WTC11 (cell line): Measurements from ENCODE around the gene IRX1. TPM values are rescaled to one million over a fixed set of nuclear protein-coding genes. Genes with fewer than 3 reads are reported as not detected.
A peak's percentile ranks its signal among the peaks of the same experiment; 100 is the strongest.

Experiments
- ATAC-seq: fragments of 200-7000 bp; cut with Tn5 transposase; 2 replicates; pipeline ENCODE4 v1.10.0; 2021; ENCODE audit warnings: mild to moderate bottlenecking, moderate library complexity
- CTCF ChIA-PET: fragments of 300-600 bp; sonication (Branson Sonifier 250); formaldehyde crosslinking; loops from one replicate; lab custom pipeline; 2021; ENCODE audit warnings: antibody characterized with exemption; lab: Charles Lee
- POLR2A ChIA-PET: fragments of 350-600 bp; sonication (Branson Sonifier 250); formaldehyde crosslinking; loops from one replicate; lab custom pipeline; 2021; ENCODE audit warnings: antibody characterized with exemption; lab: Charles Lee
- DNase-seq: peaks from one replicate; pipeline ENCODE4 v3.0.0; 2021; ENCODE audit warnings: low spot score
- H3K27ac Mint-ChIP-seq: 2 replicates; pipeline ENCODE4 v1.8.0; 2021; ENCODE audit warnings: mixed read lengths
- H3K27me3 Mint-ChIP-seq: 2 replicates; pipeline ENCODE4 v1.8.0; 2021; ENCODE audit warnings: low read depth, mild to moderate bottlenecking, moderate library complexity, mixed read lengths
- H3K36me3 Mint-ChIP-seq: 2 replicates; pipeline ENCODE4 v1.8.0; 2021; ENCODE audit warnings: mixed read lengths
- H3K4me1 Mint-ChIP-seq: 2 replicates; pipeline ENCODE4 v1.8.0; 2022; ENCODE audit warnings: mixed read lengths
- H3K4me3 Mint-ChIP-seq: 2 replicates; pipeline ENCODE4 v1.8.0; 2021; ENCODE audit warnings: mild to moderate bottlenecking, moderate library complexity, mixed read lengths
- H3K9me3 Mint-ChIP-seq: 2 replicates; pipeline ENCODE4 v1.8.0; 2021; ENCODE audit warnings: mixed read lengths
- NR1H2 ChIP-seq: sonication (generic); formaldehyde crosslinking; IDR thresholded peaks from 2 replicates; pipeline ENCODE4 v1.9.0; 2021; ENCODE audit warnings: mild to moderate bottlenecking, moderate library complexity, missing genetic modification reagents
- OVOL2 ChIP-seq: fragments of 250-450 bp; sonication (Bioruptor Pico); IDR thresholded peaks from 2 replicates; pipeline ENCODE4 v1.9.0; 2021; ENCODE audit warnings: mild to moderate bottlenecking, borderline replicate concordance
- RORB ChIP-seq: fragments of 250-450 bp; sonication (Bioruptor Pico); IDR thresholded peaks from 2 replicates; pipeline ENCODE4 v1.9.0; 2021; ENCODE audit warnings: mild to moderate bottlenecking
- TEAD4 ChIP-seq: sonication (generic); formaldehyde crosslinking; IDR thresholded peaks from 2 replicates; pipeline ENCODE4 v1.8.0; 2022; ENCODE audit warnings: mild to moderate bottlenecking, missing genetic modification reagents
- ZNF317 ChIP-seq: sonication (generic); formaldehyde crosslinking; IDR thresholded peaks from 2 replicates; pipeline ENCODE4 v1.8.1; 2023; ENCODE audit warnings: low read depth, mild to moderate bottlenecking, moderate library complexity, missing genetic modification reagents, borderline replicate concordance
- ZNF396 ChIP-seq: fragments of 250-450 bp; sonication (Bioruptor Pico); IDR thresholded peaks from 2 replicates; pipeline ENCODE4 v1.8.0; 2021; ENCODE audit warnings: mild to moderate bottlenecking, moderate library complexity, borderline replicate concordance
- ZNF416 ChIP-seq: fragments of 250-450 bp; sonication (Bioruptor Pico); IDR thresholded peaks from 2 replicates; pipeline ENCODE4 v1.9.0; 2021; ENCODE audit warnings: mild to moderate bottlenecking, inconsistent platforms
- ZNF423 ChIP-seq: fragments of 250-450 bp; sonication (Bioruptor Pico); IDR thresholded peaks from 2 replicates; pipeline ENCODE4 v2.1.2; 2022; ENCODE audit warnings: mild to moderate bottlenecking, moderate library complexity
- total RNA-seq: library from RNA; stranded (reverse); gene quantifications from 3 replicates; pipeline ENCODE4 v1.2.3, GENCODE V29; 2021
- TF ChIP-seq, protein P1 (sequence below): sonication (generic); formaldehyde crosslinking; IDR thresholded peaks from 2 replicates; pipeline ENCODE4 v1.8.0; 2023; ENCODE audit warnings: mild to moderate bottlenecking, missing genetic modification reagents
- TF ChIP-seq, protein P2 (sequence below): fragments of 250-450 bp; sonication (Bioruptor Pico); IDR thresholded peaks from 2 replicates; pipeline ENCODE4 v1.9.0; 2021; ENCODE audit warnings: mild to moderate bottlenecking
- TF ChIP-seq, protein P3 (sequence below): fragments of 200-600 bp; IDR thresholded peaks from 2 replicates; pipeline ENCODE4 v1.8.0; 2022; ENCODE audit warnings: antibody characterized with exemption
- TF ChIP-seq, protein P4 (sequence below): fragments of 250-450 bp; sonication (Bioruptor Pico); IDR thresholded peaks from 2 replicates; pipeline ENCODE4 v2.1.2; 2022; ENCODE audit warnings: mild to moderate bottlenecking, moderate library complexity
- TF ChIP-seq, protein P5 (sequence below): sonication (generic); formaldehyde crosslinking; IDR thresholded peaks from 2 replicates; pipeline ENCODE4 v1.8.0; 2022; ENCODE audit warnings: mild to moderate bottlenecking, missing genetic modification reagents
- TF ChIP-seq, protein P6 (sequence below): sonication (generic); formaldehyde crosslinking; IDR thresholded peaks from 2 replicates; pipeline ENCODE4 v1.8.0; 2023; ENCODE audit warnings: missing genetic modification reagents
- TF ChIP-seq, protein P7 (sequence below): sonication (generic); formaldehyde crosslinking; IDR thresholded peaks from 2 replicates; pipeline ENCODE4 v1.8.1; 2023; ENCODE audit warnings: mild to moderate bottlenecking, missing genetic modification reagents
- TF ChIP-seq, protein P8 (sequence below): sonication (generic); formaldehyde crosslinking; IDR thresholded peaks from 2 replicates; pipeline ENCODE4 v1.8.1; 2023; ENCODE audit warnings: mild to moderate bottlenecking, missing genetic modification reagents, borderline replicate concordance

The IRX1 gene
- total RNA-seq, 1 experiment from 2014 or later = 21.0 TPM

DNA sequence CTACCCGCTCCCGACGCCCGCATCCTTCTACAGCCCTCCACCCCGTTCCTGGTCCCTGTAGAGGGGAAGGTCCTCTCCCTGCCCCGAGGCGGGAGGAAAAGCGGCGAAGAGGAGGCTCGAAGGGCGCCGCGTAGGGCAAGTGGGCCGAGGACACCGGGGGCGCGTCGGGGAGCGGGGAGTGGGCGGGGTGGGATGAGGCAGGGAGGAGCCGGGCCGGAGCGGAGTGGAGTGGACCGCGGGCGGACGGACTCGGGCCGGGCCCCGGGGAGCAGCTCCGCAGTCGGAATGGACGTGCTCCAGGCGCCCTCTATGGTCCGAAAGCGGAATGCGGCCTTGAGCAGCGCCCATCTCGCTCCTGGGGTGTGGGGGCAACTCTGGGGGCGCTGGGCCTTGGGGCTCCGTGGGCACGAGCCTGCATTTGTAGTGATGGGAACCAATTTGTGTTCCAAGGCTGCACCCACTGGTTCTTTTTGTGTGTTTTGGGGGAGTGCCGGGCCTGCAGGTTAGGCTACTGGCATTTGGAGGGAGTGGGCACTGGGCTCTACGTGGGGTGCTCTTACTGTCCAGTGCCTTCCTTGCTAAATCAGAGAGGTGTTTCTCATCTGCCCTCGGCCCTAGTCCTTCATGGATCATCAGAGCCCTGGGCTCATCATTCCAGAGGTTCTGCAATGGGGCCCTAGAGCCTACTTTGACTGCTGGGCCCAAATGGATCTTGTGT is 7.3 kb downstream of the IRX1 start:
- DNase-seq (peak; percentile 77), ATAC-seq (peak; percentile 31)
- Mint-ChIP-seq H3K27ac (no peak overlapping the region), H3K9me3 (no peaks in the 10 kb centered on the region), H3K27me3 (peaks cover 99% of the 10 kb centered on the region), H3K4me3 (peak overlapping the region; percentile 69), H3K4me1 (peaks cover 31% of the 10 kb centered on the region), H3K36me3 (no peaks in the 10 kb centered on the region; the same call in 1 of the 2 replicates)
- POLR2A ChIA-PET = no interaction called here
- CTCF ChIA-PET = interaction anchor here (0.7 to 2.4 kb wide), 7 partner anchors 11 to 483 kb away, joined by 3 to 25 read pairs (median 4); no protein-coding TSS in a partner anchor
- TF ChIP-seq, protein P1, sequence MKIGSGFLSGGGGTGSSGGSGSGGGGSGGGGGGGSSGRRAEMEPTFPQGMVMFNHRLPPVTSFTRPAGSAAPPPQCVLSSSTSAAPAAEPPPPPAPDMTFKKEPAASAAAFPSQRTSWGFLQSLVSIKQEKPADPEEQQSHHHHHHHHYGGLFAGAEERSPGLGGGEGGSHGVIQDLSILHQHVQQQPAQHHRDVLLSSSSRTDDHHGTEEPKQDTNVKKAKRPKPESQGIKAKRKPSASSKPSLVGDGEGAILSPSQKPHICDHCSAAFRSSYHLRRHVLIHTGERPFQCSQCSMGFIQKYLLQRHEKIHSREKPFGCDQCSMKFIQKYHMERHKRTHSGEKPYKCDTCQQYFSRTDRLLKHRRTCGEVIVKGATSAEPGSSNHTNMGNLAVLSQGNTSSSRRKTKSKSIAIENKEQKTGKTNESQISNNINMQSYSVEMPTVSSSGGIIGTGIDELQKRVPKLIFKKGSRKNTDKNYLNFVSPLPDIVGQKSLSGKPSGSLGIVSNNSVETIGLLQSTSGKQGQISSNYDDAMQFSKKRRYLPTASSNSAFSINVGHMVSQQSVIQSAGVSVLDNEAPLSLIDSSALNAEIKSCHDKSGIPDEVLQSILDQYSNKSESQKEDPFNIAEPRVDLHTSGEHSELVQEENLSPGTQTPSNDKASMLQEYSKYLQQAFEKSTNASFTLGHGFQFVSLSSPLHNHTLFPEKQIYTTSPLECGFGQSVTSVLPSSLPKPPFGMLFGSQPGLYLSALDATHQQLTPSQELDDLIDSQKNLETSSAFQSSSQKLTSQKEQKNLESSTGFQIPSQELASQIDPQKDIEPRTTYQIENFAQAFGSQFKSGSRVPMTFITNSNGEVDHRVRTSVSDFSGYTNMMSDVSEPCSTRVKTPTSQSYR (CRISPR knock-in tag) = no peak
- TF ChIP-seq, protein P2, sequence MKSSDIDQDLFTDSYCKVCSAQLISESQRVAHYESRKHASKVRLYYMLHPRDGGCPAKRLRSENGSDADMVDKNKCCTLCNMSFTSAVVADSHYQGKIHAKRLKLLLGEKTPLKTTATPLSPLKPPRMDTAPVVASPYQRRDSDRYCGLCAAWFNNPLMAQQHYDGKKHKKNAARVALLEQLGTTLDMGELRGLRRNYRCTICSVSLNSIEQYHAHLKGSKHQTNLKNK (CRISPR knock-in tag) = no peak
- TF ChIP-seq ZNF423 = no peak
- TF ChIP-seq, protein P3, sequence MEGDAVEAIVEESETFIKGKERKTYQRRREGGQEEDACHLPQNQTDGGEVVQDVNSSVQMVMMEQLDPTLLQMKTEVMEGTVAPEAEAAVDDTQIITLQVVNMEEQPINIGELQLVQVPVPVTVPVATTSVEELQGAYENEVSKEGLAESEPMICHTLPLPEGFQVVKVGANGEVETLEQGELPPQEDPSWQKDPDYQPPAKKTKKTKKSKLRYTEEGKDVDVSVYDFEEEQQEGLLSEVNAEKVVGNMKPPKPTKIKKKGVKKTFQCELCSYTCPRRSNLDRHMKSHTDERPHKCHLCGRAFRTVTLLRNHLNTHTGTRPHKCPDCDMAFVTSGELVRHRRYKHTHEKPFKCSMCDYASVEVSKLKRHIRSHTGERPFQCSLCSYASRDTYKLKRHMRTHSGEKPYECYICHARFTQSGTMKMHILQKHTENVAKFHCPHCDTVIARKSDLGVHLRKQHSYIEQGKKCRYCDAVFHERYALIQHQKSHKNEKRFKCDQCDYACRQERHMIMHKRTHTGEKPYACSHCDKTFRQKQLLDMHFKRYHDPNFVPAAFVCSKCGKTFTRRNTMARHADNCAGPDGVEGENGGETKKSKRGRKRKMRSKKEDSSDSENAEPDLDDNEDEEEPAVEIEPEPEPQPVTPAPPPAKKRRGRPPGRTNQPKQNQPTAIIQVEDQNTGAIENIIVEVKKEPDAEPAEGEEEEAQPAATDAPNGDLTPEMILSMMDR = peak; percentile 78
- no peak for TF ChIP-seq ZNF416
- TF ChIP-seq RORB (CRISPR knock-in tag) = no peak
- no peak for TF ChIP-seq ZNF396 (CRISPR knock-in tag)

DNA sequence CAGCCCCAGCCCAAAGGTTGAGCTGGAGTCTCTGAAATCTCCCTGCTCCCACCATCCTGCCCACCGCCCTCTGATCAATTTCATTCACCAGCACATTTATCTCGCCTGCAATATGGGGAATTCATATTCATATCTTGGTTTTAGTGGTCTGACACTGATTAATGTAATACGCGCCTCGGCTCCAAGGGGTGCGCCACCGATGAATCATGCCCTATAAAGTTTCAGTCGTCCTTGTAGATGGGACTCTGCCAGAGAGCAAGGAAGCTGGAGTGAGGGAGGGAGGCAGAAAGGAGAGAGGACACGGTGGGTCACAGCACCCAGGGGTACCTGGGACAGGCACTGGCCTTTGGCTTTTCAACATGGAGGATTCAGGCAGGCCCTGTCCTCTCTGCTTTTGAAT is 8.9 kb downstream of the IRX1 start:
- Mint-ChIP-seq H3K36me3 (no peaks in the 10 kb centered on the region; the same call in 1 of the 2 replicates), H3K9me3 (no peaks in the 10 kb centered on the region), H3K4me3 (no peak overlapping the region), H3K27me3 (peaks cover 90% of the 10 kb centered on the region), H3K4me1 (peaks cover 22% of the 10 kb centered on the region), H3K27ac (no peak overlapping the region)
- ChIA-PET POLR2A (no interaction called here), CTCF (interaction anchor here (2.4 kb wide), 1 partner anchor 13 kb away, joined by 25 read pairs; no protein-coding TSS in a partner anchor)
- no peak for DNase-seq
- TF ChIP-seq ZNF317 (CRISPR knock-in tag) = no peak
- no peak for ATAC-seq

DNA sequence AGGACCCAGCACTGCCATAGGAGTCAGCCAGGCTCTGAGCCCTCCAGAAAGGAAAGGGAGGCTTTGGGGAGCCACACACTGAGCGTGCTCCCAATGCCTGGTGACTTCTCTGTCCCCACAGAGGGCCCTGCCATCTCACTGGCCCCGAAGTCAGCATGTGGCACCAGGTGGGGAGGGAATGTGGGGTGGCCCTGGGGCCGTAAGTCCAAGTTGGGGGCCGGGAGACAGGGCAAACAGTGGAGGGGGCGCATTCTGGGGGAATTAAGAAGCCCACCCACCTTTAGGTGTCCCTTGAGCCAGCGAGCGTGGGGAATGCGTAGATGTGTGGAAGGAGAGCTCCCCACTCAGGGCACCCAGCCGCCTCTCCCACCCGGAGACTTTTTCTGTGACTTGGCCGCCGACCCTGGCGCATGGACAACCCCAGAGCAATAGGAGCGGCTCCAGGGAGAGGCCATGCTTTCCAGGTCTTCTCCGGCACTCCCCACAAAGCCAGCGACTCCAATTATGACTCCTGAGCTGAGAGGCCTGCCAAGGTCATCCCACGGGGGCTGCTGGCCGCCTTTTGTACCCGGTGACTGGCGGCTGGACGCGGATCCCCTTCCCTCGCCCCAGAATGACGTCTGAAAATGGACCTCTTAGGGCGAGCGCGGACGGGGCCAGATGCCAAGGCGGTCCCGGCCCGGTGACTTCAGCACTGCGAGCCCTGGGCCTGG is 9.8 kb downstream of the IRX1 start:
- Mint-ChIP-seq H3K4me1 (peaks cover 29% of the 10 kb centered on the region), H3K4me3 (peak overlapping the region; percentile 62), H3K27me3 (peaks cover 82% of the 10 kb centered on the region), H3K27ac (no peak overlapping the region), H3K9me3 (no peaks in the 10 kb centered on the region), H3K36me3 (no peaks in the 10 kb centered on the region; the same call in 1 of the 2 replicates)
- CTCF ChIA-PET = interaction anchor here (1.0 to 1.8 kb wide), 3 partner anchors 103 to 958 kb away, joined by 3 to 6 read pairs (median 5); no protein-coding TSS in a partner anchor
- ATAC-seq (no peak), DNase-seq (no peak)
- POLR2A ChIA-PET = no interaction called here
- TF ChIP-seq TEAD4 = no peak
- TF ChIP-seq, protein P4, sequence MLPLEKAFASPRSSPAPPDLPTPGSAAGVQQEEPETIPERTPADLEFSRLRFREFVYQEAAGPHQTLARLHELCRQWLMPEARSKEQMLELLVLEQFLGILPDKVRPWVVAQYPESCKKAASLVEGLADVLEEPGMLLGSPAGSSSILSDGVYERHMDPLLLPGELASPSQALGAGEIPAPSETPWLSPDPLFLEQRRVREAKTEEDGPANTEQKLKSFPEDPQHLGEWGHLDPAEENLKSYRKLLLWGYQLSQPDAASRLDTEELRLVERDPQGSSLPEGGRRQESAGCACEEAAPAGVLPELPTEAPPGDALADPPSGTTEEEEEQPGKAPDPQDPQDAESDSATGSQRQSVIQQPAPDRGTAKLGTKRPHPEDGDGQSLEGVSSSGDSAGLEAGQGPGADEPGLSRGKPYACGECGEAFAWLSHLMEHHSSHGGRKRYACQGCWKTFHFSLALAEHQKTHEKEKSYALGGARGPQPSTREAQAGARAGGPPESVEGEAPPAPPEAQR = no peak
- TF ChIP-seq OVOL2 = no peak
- TF ChIP-seq, protein P5, sequence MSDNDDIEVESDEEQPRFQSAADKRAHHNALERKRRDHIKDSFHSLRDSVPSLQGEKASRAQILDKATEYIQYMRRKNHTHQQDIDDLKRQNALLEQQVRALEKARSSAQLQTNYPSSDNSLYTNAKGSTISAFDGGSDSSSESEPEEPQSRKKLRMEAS (CRISPR knock-in tag) = no peak
- TF ChIP-seq, protein P6, sequence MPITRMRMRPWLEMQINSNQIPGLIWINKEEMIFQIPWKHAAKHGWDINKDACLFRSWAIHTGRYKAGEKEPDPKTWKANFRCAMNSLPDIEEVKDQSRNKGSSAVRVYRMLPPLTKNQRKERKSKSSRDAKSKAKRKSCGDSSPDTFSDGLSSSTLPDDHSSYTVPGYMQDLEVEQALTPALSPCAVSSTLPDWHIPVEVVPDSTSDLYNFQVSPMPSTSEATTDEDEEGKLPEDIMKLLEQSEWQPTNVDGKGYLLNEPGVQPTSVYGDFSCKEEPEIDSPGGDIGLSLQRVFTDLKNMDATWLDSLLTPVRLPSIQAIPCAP = no peak
- TF ChIP-seq, protein P7, sequence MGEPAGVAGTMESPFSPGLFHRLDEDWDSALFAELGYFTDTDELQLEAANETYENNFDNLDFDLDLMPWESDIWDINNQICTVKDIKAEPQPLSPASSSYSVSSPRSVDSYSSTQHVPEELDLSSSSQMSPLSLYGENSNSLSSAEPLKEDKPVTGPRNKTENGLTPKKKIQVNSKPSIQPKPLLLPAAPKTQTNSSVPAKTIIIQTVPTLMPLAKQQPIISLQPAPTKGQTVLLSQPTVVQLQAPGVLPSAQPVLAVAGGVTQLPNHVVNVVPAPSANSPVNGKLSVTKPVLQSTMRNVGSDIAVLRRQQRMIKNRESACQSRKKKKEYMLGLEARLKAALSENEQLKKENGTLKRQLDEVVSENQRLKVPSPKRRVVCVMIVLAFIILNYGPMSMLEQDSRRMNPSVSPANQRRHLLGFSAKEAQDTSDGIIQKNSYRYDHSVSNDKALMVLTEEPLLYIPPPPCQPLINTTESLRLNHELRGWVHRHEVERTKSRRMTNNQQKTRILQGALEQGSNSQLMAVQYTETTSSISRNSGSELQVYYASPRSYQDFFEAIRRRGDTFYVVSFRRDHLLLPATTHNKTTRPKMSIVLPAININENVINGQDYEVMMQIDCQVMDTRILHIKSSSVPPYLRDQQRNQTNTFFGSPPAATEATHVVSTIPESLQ = no peak
- TF ChIP-seq, protein P8, sequence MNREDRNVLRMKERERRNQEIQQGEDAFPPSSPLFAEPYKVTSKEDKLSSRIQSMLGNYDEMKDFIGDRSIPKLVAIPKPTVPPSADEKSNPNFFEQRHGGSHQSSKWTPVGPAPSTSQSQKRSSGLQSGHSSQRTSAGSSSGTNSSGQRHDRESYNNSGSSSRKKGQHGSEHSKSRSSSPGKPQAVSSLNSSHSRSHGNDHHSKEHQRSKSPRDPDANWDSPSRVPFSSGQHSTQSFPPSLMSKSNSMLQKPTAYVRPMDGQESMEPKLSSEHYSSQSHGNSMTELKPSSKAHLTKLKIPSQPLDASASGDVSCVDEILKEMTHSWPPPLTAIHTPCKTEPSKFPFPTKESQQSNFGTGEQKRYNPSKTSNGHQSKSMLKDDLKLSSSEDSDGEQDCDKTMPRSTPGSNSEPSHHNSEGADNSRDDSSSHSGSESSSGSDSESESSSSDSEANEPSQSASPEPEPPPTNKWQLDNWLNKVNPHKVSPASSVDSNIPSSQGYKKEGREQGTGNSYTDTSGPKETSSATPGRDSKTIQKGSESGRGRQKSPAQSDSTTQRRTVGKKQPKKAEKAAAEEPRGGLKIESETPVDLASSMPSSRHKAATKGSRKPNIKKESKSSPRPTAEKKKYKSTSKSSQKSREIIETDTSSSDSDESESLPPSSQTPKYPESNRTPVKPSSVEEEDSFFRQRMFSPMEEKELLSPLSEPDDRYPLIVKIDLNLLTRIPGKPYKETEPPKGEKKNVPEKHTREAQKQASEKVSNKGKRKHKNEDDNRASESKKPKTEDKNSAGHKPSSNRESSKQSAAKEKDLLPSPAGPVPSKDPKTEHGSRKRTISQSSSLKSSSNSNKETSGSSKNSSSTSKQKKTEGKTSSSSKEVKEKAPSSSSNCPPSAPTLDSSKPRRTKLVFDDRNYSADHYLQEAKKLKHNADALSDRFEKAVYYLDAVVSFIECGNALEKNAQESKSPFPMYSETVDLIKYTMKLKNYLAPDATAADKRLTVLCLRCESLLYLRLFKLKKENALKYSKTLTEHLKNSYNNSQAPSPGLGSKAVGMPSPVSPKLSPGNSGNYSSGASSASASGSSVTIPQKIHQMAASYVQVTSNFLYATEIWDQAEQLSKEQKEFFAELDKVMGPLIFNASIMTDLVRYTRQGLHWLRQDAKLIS (CRISPR knock-in tag) = no peak
- no peak for TF ChIP-seq NR1H2
